Measurements from ENCODE around the gene SLIT3.

The SLIT3 gene

DNA sequence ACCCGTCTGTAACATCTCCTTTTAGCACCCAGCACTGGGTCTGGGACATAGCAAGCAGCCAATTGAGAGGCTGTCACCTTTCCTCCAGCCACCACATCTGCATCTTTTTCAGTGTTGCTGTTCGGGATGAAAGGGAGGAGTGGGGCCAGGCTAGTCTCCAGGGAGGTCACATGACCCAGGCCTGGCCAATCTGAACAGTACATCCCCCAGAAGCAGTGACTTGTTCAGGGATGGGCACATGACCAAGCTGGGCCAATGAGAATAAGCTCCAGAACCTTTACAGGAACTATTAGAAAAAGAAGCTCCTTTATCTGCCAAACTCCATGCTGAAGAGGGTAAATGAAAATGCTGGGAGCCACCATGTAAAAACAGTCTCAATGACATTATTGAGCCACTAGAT is 359.0 kb downstream of the SLIT3 start:
- DNase-seq (ENCODE audit: low read depth in 4 of 4, low spot score in 1 of 4), result no peak

GRCh38 chr5:168940712-168941111 is 360.2 kb downstream of the SLIT3 start:
- DNase-seq (ENCODE audit: low read depth in 4 of 4, low spot score in 1 of 4), result no peak

- DNase-seq (ENCODE audit: low read depth in 4 of 4, low spot score in 1 of 4), result no peak
These were observed 360.9 kb downstream of the SLIT3 start for GRCh38 chr5:168939887-168940544.

DNA sequence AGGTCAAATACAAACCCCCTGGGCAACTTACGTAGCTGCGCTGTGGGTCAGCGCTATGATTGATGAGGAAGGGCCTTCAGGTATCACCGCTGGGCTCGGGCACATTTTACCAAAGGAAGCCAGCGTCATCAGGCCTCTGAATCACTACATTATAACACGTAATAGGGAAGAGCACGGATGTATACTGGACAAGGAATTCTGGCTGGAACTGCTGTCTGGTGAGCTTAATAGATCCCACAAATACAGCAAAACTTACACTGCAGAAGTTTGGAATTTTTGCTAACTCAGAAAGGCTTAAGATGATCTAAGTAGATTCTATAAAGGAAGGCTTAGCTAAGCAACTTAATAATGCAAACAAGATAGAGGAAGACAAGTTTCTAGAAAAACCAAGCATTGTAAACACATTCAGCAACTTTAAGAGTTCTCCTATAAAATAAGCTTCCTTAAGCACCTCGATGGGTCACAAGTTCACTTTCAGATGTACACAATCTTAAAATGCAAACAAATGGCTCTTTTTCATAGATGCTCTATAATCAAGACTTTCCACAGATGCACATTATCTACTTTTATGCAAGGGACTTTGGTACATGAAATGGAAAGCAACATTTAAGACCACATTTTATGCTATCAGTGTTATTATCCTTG is 361.7 kb downstream of the SLIT3 start:
- no peak for DNase-seq (ENCODE audit: low read depth in 4 of 4, low spot score in 1 of 4)

DNA sequence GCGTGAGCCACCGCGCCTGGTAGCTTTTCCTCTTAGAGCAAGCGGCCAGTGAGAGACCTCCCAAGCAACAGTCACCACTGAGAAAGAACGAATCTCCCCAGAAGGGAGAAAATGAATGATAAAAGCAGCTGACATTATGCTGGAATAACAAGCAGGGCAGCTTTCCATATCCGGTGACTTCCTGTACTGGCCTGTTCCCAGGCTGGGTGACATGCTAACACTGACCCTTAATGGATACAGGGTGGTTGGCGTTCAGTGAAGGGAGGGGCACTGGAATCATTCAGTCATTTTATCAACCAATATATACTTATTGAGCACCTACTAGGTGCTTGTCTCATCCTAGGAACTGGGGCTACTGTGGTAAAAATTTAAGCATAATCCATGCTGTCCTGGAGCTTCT is 364.4 kb downstream of the SLIT3 start:
- DNase-seq (ENCODE audit: low read depth in 4 of 4, low spot score in 1 of 4), result no peak

DNA sequence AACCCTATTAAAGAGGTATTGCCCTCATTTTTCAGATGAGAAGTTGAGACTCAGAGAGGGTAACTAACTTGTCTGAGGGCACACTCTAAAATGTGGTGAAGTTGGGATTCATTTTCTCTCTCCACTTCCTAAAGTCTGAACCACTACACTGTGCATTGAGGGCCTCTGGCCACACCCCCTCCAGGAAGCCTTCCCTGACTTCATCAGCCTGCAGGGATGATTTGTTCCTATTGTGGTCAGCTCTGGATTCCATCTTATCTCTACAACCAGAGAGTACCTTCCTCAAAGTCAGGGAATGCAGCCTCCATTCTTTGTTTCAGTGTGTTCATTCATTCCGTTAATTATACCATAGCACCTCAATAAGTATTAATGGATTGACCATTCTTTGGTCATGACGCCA is 365.8 kb downstream of the SLIT3 start:
- no peak for DNase-seq (ENCODE audit: low read depth in 4 of 4, low spot score in 1 of 4)

- no peak for DNase-seq (ENCODE audit: low read depth in 4 of 4, low spot score in 1 of 4)
These were observed 366.8 kb downstream of the SLIT3 start for GRCh38 chr5:168934169-168934568.

GRCh38 chr5:168932400-168933189 is 368.3 kb downstream of the SLIT3 start:
- no peak for DNase-seq (ENCODE audit: low read depth in 4 of 4, low spot score in 1 of 4)

DNA sequence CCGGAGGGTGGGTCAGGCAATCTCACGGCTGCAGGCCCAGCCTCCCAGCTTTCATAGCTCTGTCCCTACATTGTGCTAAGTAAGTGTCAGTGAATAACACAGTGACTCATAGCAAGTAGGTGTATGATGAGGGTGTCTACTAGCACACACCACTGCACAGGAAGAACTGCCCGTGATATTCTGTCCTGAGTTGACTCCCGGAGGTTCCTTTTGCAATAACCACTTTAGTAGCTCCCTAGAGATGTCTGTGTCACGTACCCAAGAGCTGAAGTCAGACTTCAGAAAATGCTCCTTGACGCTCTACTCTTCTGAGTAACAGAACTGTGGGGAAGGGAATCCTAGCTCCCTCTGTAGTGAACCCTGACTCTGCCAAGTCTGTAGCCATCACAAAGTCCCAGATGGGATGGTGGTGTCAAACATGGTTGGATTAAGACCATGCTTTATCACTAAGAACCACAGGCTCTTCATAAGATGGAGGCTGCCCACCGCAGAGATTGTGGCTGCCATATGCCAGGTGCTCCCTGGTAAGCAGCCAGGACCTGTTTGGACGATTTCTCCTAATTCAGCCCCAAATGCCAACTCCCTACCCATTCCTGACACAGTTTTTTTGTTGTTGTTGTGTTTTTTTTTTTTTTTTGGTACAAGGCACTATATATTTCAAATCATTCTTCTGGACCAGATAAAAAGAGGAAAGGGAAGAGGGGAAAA is 369.1 kb downstream of the SLIT3 start:
- DNase-seq (ENCODE audit: low read depth in 4 of 4, low spot score in 1 of 4), result no peak

- no peak for DNase-seq (ENCODE audit: low read depth in 4 of 4, low spot score in 1 of 4)
These were observed 371.3 kb downstream of the SLIT3 start for GRCh38 chr5:168929656-168930055.

DNA sequence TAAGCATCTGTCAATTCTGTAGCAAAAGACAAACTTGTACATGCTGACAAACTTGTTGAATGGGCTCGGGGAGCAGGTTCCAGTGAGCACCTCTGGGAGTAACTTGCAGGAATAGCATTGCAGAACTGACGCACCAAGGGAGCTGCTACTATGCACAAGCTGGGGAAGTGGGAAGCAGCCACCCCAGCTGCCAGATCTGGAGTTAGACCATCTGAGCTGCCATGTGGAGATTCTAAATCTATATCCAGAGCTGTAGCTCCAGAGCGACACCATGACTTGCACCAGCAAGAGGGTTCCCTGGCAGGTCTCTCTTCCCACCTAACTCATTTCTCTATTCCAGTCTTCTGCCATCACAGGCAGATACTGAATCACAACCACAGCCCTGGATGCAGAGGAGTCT is 375.8 kb downstream of the SLIT3 start:
- DNase-seq (ENCODE audit: low read depth in 4 of 4, low spot score in 1 of 4), result no peak

DNA sequence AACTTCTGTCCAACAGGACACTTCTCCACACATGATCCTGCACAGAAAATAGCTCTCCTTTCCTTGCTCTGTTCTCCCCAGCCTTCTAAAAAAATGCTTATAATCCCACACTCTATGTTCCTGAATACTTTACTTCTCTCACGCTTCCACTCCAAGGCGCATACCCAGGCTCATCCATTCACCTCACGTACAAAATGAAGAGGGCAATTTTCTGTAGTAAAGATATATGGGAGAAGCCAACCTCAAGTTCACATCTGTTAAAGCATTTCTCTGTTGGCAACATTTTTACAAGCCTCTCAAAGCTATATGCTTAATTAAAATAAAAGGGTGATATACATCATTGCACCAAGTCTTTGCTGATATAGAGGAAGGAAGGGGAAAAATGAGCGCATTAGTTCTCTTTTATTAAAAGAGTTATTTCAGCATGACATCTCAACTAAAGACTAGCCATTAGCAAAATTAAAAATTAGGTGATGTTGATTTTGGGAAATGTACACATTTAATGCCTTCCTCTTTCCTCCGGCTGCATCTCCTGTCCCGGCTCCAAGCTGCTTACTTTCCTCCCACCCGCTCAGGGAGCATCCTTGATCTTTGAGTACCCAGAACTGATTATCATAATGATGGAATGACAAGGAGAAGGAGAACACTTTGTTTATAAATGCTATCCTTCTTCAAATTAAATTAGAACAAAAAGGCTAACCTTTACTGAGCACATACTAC is 379.6 kb downstream of the SLIT3 start:
- no peak for DNase-seq (ENCODE audit: low read depth in 4 of 4, low spot score in 1 of 4)

DNA sequence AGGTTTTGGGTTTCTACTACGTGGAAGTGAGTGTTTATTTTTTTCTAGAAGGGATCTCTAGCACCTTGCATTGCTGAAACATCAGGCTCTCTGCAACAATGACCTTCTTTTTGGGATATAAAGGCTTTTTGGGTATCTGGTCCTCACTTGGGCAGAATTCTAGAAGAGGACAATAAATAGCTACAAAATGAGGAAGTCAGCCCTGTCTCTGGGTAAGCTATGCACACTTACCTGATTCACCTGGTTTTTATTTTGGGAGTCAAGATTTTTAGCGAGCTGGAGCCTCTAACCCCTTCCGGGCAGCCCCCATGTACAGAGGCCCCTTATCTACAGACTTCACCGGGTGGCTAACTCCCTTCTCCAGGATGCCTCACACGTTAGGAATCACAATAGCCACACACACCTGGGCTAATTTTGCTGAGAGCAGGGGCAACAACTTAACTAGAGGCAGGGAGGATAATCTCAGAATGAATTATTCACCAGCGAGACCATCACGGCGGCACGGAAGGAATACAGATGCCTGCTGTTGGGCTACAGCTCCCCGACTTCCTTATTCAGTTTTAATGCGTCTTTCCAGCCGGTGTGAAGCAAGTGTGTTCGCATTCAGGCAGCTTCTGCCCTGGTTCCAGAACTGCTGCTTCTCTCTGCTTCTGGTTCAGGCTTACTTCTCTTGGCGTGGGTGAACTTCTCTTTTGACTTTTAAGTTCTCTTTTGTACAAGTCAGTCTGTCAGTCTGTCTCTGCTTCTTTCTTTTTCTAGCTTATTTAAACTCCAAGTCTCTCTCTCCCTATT is 380.7 kb downstream of the SLIT3 start:
- DNase-seq (ENCODE audit: low read depth in 4 of 4, low spot score in 1 of 4), result no peak

DNA sequence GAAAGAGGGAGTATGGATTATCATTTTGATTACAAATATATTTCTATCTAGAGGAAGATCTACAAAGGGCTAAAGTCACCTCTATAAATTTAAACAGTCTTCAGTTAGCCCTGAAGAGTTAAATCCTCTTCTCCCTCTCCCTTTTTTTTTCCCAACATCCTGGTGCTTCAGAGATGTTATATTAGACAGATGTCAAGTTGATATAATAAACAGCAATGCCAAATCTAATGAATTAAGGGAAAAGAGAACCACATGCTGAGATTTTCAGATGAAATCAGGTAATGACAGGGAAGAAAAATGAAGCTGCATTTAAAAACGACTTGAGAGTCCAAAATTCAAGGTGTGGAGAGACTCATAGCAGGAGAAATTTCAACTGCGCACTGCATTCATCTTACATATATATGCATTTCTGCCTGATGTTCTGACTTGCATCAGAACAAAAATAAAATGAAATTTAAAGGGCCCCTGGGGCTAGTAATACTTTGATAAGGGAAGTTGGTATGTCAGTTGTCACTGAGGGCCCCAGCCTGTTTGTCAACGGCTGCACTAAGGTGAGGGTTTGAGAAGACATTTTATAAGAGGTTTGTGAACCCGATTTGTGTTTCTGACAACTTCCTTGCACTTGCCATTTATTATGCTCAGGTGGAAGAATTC is 382.9 kb downstream of the SLIT3 start:
- no peak for DNase-seq (ENCODE audit: low read depth in 4 of 4, low spot score in 1 of 4)

DNA sequence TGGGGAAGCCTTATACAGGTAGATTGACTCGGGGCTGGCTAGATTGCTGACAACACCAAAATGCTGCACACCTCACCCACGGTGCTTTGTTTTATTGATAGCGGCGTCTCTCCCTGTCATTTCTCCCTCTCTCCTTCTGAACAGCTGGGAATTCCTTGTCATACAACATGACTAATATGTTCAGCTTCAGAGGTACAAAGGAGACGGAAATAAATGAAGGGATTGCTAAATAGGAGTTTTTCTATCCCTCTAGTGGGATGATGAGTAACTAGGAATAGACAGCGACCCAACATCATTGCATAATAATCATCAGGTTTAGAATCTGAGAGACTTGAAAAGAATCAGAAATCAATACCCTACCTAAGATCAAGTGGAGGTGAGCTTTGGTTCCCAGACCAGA is 384.1 kb downstream of the SLIT3 start:
- DNase-seq (ENCODE audit: low read depth in 4 of 4, low spot score in 1 of 4), result no peak

DNA sequence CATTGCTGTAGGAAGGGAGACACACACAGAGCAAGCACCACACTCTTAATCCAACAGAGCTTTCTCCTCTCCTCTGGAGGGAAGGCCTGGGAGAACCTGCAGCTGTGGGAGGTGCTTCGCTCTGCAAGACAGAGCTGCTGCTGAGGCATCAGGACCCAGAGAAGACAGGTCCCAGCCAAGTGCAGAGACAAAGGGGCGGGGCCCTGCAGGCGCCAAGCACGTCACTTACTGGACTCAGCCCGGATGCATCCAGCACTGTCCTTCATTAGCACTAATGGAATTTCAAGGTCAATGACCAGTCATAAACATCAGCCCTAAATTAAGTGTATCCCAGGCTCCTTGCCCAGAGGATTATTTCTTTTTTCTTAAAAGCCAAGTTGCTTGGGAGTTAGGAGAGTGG is 384.7 kb downstream of the SLIT3 start:
- DNase-seq (ENCODE audit: low read depth in 4 of 4, low spot score in 1 of 4), result no peak

- DNase-seq (ENCODE audit: low read depth in 4 of 4, low spot score in 1 of 4), result no peak
These were observed 386.4 kb downstream of the SLIT3 start for GRCh38 chr5:168914491-168914890.

DNA sequence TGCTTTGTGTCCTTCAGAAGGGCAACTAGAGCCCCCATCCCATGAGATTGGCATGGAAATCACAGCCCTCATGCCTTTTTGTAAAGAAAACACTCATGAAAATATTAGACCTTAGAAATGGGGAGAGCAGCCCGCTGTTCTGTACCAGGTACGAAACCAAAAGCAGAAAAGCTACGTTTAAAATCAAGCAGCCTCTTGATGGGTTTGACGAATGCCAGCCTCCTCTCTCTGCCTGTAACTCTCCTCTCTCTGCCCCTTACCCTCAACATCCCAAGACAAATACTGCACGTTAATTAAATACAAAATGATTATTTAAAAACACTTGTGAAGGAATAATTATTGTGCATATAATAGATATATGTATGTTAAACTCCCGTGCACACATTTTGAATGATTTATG is 390.1 kb downstream of the SLIT3 start:
- DNase-seq (ENCODE audit: low read depth in 4 of 4, low spot score in 1 of 4), result no peak

- DNase-seq (ENCODE audit: low read depth in 4 of 4, low spot score in 1 of 4), result no peak
These were observed 392.7 kb downstream of the SLIT3 start for GRCh38 chr5:168908207-168908606.

DNA sequence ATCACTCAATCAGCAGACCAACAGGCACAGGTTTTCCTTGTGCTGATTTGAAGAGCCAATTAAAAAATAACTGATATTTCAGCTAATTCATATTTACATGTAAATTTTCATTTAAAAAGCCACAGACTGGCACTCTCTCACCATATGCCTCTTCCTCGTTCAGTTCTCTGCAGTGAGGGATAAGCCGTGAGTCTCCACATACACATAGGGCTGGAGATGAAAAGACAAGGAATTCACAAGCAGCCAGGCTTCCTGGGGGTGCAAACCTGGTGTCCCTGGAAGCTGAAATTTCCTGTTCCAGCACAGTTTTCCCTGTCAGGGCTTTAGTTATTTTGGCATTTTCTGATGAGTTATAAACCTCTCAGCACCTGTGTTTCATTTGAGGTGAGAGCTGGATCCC is 397.9 kb downstream of the SLIT3 start:
- DNase-seq (ENCODE audit: low read depth in 4 of 4, low spot score in 1 of 4), result no peak
